GM12875 (cell line): ENCODE results near the gene PARP16.

Source experiments
- H3K4me3 ChIP-seq: one replicate; pipeline ENCODE4 v1.5.1; 2011; ENCODE audit warnings: low read depth, low read length, control low read depth
- CTCF ChIP-seq: IDR thresholded peaks from 2 replicates; pipeline ENCODE4 v1.5.1; 2011; ENCODE audit warnings: low read depth, mild to moderate bottlenecking, control low read depth, inconsistent platforms, low read length, moderate library complexity, borderline replicate concordance; ENCODE audit not compliant: insufficient read depth

The PARP16 gene

GRCh38 chr15:65210770-65211481, 75.8 kb downstream of the PARP16 start, which contains the start of gene CILP:
CILP (minus strand) TSS chr15:65211473; CDS start chr15:65209755, 1,718 bp downstream.
- TF ChIP-seq CTCF: no peak
- no peak within 1 kb of the TSS for H3K4me3 ChIP-seq

- no peak for TF ChIP-seq CTCF
- H3K4me3 ChIP-seq: no peak overlapping the region
Measured at GRCh38 chr15:65209701-65210643, 76.7 kb downstream of the PARP16 start.

- no peak for TF ChIP-seq CTCF
- no peak overlapping the region for H3K4me3 ChIP-seq
Measured at GRCh38 chr15:65208647-65209046, 78.0 kb downstream of the PARP16 start.
